GM19025 (cell line): Measurements from ENCODE around the gene FBXO38.

Experiments
- ATAC-seq: cut with Tn5 transposase; IDR thresholded peaks from one replicate; pipeline ENCODE4 v1.9.1; 2021; ENCODE audit warnings: mild to moderate bottlenecking, low read depth, moderate library complexity; ENCODE audit not compliant: unreplicated experiment

FBXO38 gene, protein sequence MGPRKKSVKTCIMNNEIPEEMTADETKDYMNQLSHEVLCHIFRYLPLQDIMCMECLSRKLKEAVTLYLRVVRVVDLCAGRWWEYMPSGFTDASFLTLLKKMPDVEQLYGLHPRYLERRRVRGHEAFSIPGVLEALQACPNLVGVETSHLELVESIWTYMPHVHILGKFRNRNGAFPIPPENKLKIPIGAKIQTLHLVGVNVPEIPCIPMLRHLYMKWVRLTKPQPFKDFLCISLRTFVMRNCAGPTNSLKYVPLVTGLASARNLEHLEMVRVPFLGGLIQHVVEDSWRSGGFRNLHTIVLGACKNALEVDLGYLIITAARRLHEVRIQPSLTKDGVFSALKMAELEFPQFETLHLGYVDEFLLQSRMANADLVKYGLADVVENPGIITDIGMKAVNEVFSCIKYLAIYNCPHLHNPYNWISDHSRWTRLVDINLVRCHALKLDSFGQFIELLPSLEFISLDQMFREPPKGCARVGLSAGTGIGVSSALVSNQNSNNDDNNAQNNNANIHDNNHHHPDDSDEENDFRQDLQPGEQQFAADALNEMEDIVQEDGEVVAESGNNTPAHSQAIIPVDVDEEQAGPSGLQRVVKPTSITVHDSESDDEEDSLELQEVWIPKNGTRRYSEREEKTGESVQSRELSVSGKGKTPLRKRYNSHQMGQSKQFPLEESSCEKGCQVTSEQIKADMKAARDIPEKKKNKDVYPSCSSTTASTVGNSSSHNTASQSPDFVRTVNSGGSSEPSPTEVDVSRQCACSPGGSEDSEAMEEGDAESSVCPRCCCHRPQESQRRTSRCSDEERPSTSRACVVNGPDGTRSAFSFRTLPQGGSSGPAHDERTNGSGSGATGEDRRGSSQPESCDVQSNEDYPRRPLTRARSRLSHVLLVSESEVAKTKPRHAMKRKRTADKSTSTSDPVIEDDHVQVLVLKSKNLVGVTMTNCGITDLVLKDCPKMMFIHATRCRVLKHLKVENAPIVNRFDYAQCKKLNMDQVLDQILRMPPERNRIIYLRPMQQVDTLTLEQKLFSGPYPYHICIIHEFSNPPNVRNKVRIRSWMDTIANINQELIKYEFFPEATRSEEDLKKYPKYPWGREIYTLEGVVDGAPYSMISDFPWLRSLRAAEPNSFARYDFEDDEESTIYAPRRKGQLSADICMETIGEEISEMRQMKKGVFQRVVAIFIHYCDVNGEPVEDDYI

DNA sequence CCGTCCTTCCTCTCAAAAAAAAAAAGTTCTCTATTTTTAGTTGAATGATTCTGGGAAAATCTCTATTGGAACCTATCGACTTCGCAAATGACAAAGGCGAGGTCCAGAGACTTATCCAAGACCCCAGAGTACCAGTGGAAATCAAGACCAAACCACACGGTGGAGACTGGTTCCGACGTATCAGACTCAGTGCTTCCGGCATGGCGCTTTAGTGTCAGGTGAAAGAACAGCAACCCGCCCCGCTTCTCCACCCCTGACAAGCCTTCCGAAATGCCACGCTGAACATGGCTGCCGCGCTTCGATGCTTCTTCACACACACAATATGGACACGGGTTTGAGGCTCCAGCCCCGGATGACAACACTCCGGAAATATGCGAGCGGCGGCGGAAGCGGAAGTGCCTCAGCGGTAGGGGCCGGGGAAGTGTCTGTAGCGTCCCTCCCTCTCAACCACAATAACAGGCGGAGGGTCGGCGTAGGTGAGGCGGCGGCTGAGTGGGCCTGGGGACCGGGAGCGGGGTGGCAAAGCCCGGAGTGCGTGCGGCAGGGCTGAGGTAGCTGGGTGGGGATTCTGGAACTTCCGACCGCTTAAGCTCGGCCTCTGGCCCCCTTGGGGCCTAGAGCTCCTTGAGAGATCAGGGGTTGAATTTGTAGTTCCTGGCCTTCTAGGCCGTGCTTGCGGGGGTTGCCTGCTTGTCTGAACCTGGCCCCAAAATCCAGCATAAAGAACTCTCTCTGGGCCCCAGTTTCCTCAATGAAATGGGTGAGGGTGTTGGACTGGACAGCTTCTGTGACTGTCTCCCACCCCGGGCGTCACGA is at the start of gene FBXO38:
Gene FBXO38 (plus strand): TSS at position 395 of the 816 bp plus-strand sequence. CDS start 10,819 bp downstream, outside the sequence.
- peak; percentile 97 for ATAC-seq

DNA sequence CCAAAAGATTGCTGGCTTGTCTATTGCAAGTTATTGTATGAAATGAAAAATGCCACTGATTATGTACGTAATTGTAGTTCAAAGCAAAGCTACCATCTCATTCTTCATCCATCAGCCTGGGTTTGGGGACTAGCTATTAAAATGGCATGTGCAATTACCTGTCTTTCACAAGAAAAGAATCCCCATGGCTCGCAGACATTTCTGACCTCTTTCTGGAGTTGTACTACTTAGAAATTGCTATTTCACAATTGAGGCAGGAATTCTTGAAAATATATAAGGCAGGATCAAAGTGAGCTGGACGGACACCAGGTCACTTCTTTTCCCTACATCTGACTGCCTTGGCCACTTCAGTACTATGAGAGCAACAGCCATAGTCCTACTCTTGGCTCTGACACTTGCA is 48.5 kb upstream of the FBXO38 start, which contains the start of gene SPINK9:
Gene SPINK9 (plus strand): TSS at position 301 of the 400 bp plus-strand sequence. CDS start 55 bp downstream, at position 356.
- no peak for ATAC-seq

DNA sequence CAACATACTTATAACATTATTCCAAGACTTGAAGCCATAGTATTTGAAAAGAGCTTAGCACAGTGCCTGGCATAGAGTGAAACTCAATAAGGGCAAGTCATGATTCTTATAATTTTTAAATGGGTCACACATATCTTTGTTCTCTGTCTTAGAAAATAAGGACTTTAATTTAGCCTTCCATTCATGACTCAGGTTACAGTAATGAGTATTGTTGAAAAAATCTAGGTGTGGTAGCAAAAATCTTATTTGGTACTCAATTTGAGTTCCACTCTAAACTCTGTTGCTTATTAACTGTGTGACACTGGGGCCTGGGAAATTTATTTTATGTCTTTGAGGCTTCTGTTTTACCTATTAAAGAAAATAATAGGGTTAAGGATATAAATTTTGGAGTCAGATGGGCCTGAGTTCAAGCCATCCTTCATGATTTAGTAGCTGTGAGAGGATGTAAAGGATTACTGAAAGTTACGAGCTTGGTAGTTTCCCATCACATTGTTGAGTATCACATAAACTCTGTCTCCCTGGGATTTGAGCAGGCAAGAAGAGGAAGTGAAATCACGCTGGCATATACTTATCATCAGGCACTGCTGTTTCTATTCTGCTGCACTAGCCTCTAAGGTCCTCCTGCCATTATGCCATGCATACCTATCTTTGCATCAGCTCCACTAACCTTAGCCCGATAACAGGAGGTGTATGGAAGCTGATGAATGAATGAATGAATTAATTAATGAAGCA is 46.9 kb upstream of the FBXO38 start:
- ATAC-seq, result no peak

DNA sequence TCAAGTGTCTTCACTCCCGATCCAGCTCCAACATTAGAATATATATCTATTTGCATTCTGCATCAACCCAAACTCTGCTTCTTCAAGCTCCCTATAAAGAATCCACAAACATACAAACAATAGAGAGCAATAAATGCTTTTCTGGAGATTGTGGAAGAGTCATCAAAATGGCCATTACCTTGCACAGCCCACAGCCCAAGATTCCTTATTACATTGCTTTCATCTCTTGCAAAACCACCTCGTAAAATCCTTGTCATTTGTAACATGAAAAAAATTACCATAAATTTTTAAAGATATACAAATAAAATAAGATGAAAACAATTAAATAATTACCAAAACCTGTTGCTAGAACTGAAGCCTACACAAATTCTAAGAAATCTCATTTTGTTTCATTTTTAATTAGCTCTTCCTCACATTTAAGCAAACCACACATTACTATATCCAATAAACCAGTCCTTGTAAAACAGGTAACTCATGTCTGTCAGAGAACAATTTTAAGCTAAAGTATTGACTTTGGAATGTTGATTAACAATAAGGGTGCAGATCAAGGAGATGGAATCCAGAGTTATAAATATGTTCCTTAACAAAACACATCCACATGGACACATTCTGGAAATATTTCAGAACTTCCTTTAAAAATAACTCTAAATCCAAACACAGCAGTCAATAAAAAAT is 41.2 kb upstream of the FBXO38 start:
- no peak for ATAC-seq

DNA sequence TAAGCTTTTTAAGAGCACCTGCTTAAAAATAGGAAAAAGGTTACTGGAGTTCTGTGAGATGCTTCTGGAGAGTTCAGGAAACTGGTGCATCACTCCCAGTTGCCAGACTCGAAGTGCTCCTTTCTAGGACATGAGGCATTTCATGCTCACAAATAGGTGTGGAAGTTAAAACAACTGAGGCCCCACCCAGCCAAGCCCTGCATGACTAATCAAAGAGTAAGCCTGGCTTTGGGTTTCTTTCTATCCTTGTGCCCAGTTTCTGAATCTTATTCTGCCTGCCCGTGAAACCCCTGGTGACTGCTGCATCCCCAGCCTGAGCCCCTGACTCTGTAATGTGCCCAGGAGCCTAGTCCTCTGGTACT is 40.7 kb upstream of the FBXO38 start:
- ATAC-seq, result no peak

DNA sequence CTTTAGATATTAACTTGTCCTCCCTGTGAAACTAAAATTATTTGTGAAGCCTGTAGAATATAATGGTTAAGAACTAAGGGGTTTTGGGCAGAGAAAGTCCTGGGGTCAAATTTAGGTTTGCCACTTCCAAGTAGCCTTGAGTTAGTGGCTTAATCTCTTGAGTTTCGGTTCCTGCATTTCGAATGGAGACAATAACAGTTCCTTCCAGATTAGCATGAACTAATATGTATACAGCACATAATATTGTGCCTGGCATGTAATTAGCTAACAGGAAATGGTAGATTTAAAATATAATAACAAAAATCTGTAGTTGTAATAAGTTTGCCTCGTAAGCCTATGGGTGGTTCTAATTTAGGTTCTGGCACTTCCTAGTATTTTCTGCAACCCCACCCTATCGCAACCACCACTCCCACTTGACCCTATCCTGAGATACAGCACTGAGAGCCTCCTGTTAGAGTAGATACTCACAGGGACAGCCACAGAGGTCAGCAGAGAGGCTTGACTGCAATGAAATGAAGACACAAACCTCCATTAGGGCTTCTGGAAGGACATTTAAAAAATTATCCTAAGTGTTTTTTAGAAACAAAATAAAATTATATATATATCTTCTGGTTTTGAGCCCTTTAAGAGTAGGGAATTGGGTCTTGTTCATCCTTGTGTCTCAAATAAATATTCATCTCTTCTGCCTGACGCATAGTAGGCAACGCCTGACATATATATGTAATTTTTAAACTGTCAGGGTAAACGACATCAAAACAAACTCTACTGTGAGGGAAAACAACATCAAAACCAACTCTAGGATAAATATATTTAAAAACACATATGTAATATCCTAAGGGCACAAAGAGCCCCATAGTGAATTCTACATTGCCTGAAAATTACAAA is 39.9 kb upstream of the FBXO38 start:
- ATAC-seq, result no peak

DNA sequence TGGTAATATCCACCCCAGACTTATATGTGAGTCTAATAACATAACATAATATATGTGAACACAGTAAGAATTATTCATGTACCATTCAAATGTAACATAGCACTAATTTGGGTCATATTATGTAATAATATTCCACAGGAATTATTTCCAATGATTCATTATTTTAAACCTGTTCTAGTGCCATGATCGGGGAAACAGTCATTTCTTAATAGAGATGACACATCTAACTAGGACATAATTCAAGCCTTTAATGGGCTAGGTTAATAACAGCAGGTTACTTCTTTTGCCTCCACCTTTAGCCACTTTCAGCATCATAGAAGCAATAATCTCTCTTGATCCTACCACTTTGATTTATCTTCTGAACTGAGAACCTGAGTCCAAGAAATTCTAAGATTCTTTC is 36.1 kb upstream of the FBXO38 start:
- no peak for ATAC-seq

DNA sequence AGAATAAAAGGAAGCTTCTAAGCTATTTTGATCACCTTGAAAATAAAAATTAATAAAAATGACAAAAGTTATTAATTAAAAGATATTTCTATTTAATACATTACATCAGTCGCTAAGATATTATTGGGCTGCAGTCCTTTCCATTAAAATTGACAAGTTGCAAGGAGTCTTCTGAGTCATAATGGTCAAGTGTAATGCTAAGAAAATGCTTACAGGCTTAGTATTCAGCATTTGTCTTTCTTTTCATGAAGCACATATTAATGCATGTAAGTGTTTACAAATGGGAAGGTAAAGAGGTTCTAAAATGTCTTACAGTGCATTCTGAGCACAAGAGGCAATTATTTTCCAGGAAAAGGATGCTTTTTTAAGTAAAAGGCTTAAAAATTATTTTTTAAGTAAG is 31.1 kb upstream of the FBXO38 start:
- no peak for ATAC-seq

DNA sequence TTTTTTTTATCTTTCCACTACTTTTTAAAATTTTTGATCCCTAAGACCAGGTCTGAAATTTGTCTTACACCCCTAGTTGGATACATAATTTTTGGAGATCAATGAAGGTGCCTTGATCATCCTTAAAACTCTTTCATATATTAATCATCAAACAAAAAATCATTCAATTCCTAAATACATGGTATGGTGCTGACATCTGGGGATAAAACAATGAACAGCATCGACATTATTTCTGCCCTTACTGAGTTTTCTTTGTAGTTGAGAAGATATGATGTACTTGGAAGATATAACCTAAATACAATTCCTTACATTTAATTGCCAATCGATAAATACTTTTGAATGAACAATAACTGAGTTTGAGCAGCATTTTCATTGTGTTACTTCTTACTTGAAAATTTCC is 30.1 kb upstream of the FBXO38 start:
- ATAC-seq, result no peak

DNA sequence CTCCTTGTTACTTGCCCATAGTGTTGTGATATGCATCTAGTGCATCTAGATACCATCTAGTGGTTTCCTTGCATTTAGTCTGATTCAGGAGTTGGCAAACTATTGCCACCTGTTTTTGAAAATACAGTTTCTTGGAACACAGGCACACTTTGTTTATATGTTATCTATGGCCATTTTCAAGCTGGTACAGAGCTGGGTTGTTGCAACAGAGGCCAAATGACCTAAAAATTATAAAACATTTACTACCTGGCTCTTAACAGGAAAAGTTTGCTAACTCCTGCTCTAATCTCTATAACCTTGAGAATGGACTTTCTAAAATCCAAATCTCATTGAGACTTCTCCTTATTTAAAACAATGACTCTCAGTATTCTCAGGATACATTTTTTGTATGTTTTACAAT is 19.4 kb upstream of the FBXO38 start:
- no peak for ATAC-seq

DNA sequence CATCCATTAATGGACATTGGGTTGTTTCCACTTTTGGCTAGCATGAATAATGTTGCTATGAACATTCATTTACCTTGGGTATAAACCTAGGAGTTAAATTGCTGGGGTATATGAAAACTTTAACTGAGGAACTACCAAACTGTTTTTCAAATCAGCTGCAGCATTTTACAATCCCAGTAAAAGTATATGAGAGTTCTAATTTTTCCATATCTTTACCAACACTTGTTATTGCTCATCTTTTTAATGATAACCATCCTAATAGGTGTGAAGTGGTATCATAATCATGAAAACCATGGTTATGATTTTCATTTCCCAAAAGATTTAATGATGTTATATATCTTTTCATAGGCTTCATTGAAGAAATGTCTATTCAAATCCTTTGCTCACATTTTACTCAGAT is 15.5 kb upstream of the FBXO38 start:
- no peak for ATAC-seq

DNA sequence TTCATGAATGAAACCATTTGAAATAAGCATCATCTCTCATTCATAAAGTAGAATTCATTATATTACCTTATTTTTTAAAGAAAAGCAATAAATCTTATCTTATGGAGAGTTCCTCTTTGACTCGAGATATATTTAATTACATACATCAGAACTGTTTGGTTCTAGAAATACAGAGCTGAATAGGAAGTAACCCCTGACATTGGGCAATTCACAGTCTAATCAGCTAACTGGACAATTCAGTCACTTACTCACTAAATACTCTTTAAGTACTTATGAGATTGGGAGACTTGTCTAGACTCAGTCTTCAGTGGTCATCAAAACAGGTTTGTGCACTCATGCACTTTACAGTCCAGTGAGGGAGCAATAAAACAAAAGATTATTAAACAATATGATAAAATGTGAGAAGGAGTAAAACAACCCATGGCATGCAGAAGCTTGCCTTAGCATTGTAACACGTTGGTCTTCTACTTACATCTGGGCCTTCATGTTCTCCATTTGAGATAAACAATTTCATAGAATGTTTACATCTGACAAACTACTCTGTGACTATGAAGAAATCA is 11.5 kb upstream of the FBXO38 start:
- ATAC-seq, result no peak

DNA sequence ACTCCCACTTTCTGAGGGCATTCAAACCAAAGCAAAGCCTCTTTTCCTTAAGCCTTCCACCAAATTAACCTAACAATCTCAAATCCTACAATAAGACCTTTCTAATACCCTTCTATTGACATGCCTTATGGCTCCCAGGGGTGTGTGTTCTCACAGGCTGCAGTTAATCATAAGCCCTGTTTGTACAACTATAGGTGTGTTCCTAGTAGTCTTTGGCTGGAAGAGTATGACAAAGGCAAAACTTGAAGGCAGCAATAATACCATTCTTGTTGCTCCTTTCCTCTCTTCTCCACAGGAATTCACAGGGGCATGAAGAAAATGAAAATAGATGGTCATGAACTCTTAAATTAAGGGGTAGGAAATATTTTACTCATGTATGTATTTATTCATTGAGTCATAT is 10.9 kb upstream of the FBXO38 start:
- no peak for ATAC-seq

DNA sequence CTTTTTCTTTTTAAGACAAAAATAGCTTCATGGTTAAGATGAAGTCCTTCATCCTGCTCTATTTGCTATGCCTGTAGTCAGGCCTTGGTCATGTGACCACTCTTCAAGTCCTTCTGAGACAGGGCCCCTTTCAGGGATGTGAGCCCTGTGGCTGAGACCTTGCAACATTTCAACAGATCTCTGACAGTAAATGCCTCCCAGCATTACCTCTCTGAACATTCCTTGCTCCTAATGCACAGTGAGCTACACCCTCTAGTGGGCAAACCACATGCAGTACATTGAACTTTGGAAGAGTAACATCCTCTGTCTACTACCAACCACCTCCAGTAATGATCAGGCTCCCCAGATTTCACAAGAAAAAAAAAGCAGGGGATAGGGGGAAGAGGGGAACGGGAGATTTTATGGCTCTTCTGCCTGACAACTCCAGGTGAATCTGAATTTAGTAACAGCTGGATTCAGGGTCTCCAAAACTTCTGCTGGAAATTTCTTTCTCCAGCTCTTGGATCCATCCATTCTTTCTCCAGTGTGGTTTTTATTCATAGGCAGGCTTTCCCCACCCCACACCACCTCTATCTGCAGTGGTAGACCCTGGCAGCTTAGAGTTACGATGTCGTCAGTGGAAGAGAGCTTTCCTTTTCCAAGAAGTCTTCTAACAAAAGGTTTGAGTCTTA is 8.9 kb upstream of the FBXO38 start:
- peak; percentile 86 for ATAC-seq

DNA sequence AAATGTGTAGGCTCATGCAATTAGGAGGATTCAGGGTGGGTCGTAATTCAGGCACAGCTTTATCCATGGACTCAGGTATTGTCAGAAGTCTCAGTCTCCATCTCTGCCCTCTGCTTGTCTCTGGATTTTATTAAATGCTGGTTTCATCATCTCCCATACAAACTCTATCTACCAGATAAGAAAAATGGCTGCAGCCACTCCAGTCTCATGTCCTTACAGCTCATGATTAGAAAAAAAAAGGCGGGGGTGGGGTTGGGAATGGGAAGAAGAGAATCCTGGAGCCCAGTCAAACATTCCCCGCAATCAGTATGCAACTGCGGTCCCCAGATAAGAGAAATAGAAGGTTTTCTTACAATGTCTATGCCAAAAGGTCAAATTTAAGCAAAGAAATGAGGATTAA is 7.6 kb upstream of the FBXO38 start:
- ATAC-seq, result no peak

DNA sequence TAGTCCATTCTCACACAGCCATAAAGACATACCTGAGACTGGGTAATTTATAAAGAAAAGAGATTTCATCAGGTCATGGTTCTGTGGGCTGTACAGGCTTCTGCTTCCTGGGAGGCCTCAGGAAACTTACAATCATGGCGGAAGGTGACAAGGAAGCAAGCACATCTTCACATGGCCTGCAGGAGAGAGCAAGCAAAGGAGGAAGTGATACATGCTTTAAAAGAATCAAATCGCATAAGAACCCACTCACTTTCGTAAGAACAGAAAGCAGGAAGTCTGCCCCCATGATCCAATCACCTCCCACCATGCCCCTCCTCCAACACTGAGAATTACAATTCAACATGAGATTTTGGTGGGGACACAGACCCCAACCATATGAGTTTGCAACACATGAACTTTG is 5.1 kb upstream of the FBXO38 start:
- no peak for ATAC-seq

DNA sequence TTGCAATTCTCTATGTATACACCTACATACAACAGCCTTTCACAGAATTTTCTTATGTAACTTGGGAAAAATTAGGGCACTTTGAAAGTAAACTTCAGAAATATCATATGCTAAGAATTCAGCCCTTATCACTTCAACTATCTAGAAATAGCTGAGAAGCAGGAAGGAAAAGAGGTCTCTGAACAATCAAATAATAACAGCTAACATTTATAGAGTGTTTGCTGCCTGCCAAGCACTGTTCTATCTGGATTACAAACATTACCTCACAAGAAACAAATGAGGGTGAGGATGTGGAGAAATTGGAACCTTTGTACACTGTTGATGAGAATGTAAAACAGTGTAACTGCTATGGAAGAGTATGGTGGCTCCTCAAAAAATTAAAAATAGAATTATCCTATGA is 4.4 kb upstream of the FBXO38 start:
- ATAC-seq, result no peak
